ENCODE measurements around the gene DR1. TPM values are rescaled to one million over a fixed set of nuclear protein-coding genes. Genes with fewer than 3 reads are reported as not detected.

DR1 gene
- total and polyA plus RNA-seq, 2 of the 8 experiments (the other 6 are each of a cell fraction or from before 2014, with no cell fraction given): 13.1 to 62.3 TPM

- Histone ChIP-seq H4K20me1 (replicated peaks in 1 of 2; ENCODE audit: control insufficient read depth in 1 of 2, insufficient read depth in 2 of 2, low read length in 2 of 2) (no peaks in the 10 kb centered on the region), H2BK20ac (ENCODE audit: low read length) (no peak overlapping the region), H3K4ac (replicated peaks; ENCODE audit: insufficient read length, low read depth, low read length) (no peak overlapping the region), H2AK5ac (ENCODE audit: low read depth, low read length) (no peak overlapping the region), H4K91ac (replicated peaks; ENCODE audit: insufficient read length, low read length) (no peak overlapping the region), H3K27me3 (replicated peaks in 1 of 4; ENCODE audit: control insufficient read depth in 3 of 4, extremely low read depth in 1 of 4, insufficient read depth in 3 of 4, low read length in 3 of 4) (no peaks in the 10 kb centered on the region), H3K4me3 (ENCODE audit: extremely low read depth in 1 of 4, insufficient read depth in 2 of 4, low read depth in 3 of 4, low read length in 4 of 4) (no peak overlapping the region), H3K4me2 (ENCODE audit: insufficient read depth in 1 of 2, low read depth in 2 of 2, low read length in 2 of 2) (no peak overlapping the region), H2BK120ac (replicated peaks; ENCODE audit: low read depth, low read length) (no peak overlapping the region), H4K8ac (ENCODE audit: extremely low read depth, insufficient read depth, low read length) (no peak overlapping the region), H3K9ac (replicated peaks in 1 of 4; ENCODE audit: extremely low read depth in 1 of 4, low read depth in 3 of 4, low read length in 3 of 4) (no peak overlapping the region), H2BK15ac (ENCODE audit: low read length) (no peak overlapping the region), H3K79me1 (ENCODE audit: low read depth, low read length) (no peaks in the 10 kb centered on the region), H2BK12ac (ENCODE audit: low read depth, low read length) (no peak overlapping the region), H3K4me1 (replicated peaks in 1 of 4; ENCODE audit: control insufficient read depth in 3 of 4, insufficient read depth in 4 of 4, low read length in 3 of 4) (peaks cover 0 to 2% (median 0%) of the 10 kb centered on the region in 4 experiments; a peak in 1 of 7 replicates), H3K14ac (ENCODE audit: insufficient read length) (no peak overlapping the region), H3K56ac (replicated peaks; ENCODE audit: insufficient read length, low read depth, low read length) (no peak overlapping the region), H2AFZ (ENCODE audit: low read length) (no peak overlapping the region), H3K18ac (ENCODE audit: extremely low read depth, low read length) (no peak overlapping the region), H4K5ac (ENCODE audit: insufficient read length, low read depth, low read length) (no peak overlapping the region), H3K23ac (ENCODE audit: insufficient read length) (no peak overlapping the region), H2BK5ac (ENCODE audit: low read depth, low read length) (no peak overlapping the region), H3K9me3 (ENCODE audit: insufficient read depth in 2 of 2, low read depth in 1 of 2, low read length in 1 of 2) (no peaks in the 10 kb centered on the region), H3K36me3 (ENCODE audit: control insufficient read depth in 2 of 4, insufficient read depth in 4 of 4, low read length in 3 of 4) (no peaks in the 10 kb centered on the region; a peak in 1 of 8 replicates), H3K79me2 (ENCODE audit: control insufficient read depth in 1 of 2, insufficient read depth in 2 of 2, low read length in 2 of 2) (no peaks in the 10 kb centered on the region), H3K27ac (ENCODE audit: low read depth, low read length) (no peak overlapping the region), H3K23me2 (ENCODE audit: low read depth, low read length) (no peaks in the 10 kb centered on the region)
- 79% methylated on average over 2 of the region's 2 CpGs; no CpG with 5 or more reads in 1 of the 2 experiments for WGBS, 2 experiments (ENCODE audit: extremely low coverage in 1 of 2, insufficient coverage in 1 of 2, insufficient read length in 1 of 2, insufficient replicate concordance in 2 of 2, low coverage in 1 of 2, low lambda C conversion rate in 2 of 2, missing lambda C conversion rate in 1 of 2)
- ChIA-PET POLR2A (ENCODE audit: partially characterized antibody) (interaction anchor here (5.4 kb wide), 1 partner anchor 12 kb away, joined by 35 read pairs; the partner anchor contains the start of gene DR1), CTCF (ENCODE audit: partially characterized antibody) (interaction anchor here (0.8 kb wide), 1 partner anchor 27 kb away, joined by 3 read pairs; no protein-coding TSS in a partner anchor)
- no peak for TF ChIP-seq JUN (IDR thresholded peaks at IDR 0.05; ENCODE audit: low read depth, low read length)
- TF ChIP-seq RBBP5 (IDR thresholded peaks at IDR 0.05; ENCODE audit: borderline replicate concordance, low read depth, low read length): no peak
- FAIRE-seq: no peak
- DNase-seq (ENCODE audit: low read depth in 1 of 2, low spot score in 2 of 2): no peak
Measured at GRCh38 chr1:93331412-93331811, 14.3 kb upstream of the DR1 start.
